HepG2 (cell line): ENCODE measurements around the gene CXCR5. TPM values are rescaled to one million over a fixed set of nuclear protein-coding genes. Genes with fewer than 3 reads are reported as not detected.

ENCODE experiments used
- ARNTL ChIP-seq: sonication (generic); formaldehyde crosslinking; IDR thresholded peaks from 2 replicates; pipeline ENCODE4 v1.4.0; 2020; ENCODE audit warnings: mild to moderate bottlenecking, missing genetic modification reagents
- GLI4 ChIP-seq: sonication (generic); formaldehyde crosslinking; IDR thresholded peaks from 2 replicates; pipeline ENCODE4 v1.5.1; 2020; ENCODE audit warnings: missing genetic modification reagents, mild to moderate bottlenecking, moderate library complexity, borderline replicate concordance
- GZF1 ChIP-seq: sonication (generic); formaldehyde crosslinking; IDR thresholded peaks from 2 replicates; pipeline ENCODE4 v1.5.1; 2020; ENCODE audit warnings: mild to moderate bottlenecking, missing genetic modification reagents
- KAT8 ChIP-seq: IDR thresholded peaks from 2 replicates; pipeline ENCODE4 v1.6.1; 2016; ENCODE audit warnings: missing genetic modification reagents, missing compliant biosample characterization
- MXI1 ChIP-seq: IDR thresholded peaks from 3 replicates; pipeline ENCODE4 v1.6.1; 2012; ENCODE audit warnings: low read depth, low read length, inconsistent platforms, borderline replicate concordance
- PAF1 ChIP-seq: IDR thresholded peaks from 2 replicates; pipeline ENCODE4 v1.6.1; 2016; ENCODE audit warnings: missing genetic modification reagents, missing compliant biosample characterization
- REPIN1 ChIP-seq: sonication (generic); formaldehyde crosslinking; IDR thresholded peaks from 2 replicates; pipeline ENCODE4 v1.8.0; 2022; ENCODE audit warnings: missing genetic modification reagents, low read depth, mild to moderate bottlenecking, borderline replicate concordance
- SCMH1 ChIP-seq: sonication (generic); formaldehyde crosslinking; IDR thresholded peaks from 2 replicates; pipeline ENCODE4 v1.9.0; 2021; ENCODE audit warnings: missing genetic modification reagents, mild to moderate bottlenecking, borderline replicate concordance
- SRSF9 ChIP-seq: fragments of 200-400 bp; formaldehyde crosslinking; IDR thresholded peaks from 2 replicates; pipeline ENCODE4 v1.6.1; 2018; ENCODE audit warnings: borderline replicate concordance, mild to moderate bottlenecking, low read depth, low read length; ENCODE audit not compliant: insufficient read depth, poor library complexity, severe bottlenecking
- TAF1 ChIP-seq: sonication (generic); formaldehyde crosslinking; IDR thresholded peaks from 2 replicates; pipeline ENCODE4 v1.4.0; 2020; ENCODE audit warnings: missing genetic modification reagents
- THYN1 ChIP-seq: sonication (generic); formaldehyde crosslinking; IDR thresholded peaks from 2 replicates; pipeline ENCODE4 v1.8.1; 2023; ENCODE audit warnings: low read depth, mild to moderate bottlenecking, moderate library complexity, missing genetic modification reagents, borderline replicate concordance
- ZBTB7A ChIP-seq: sonication (generic); formaldehyde crosslinking; IDR thresholded peaks from 2 replicates; pipeline ENCODE4 v1.8.0; 2022; ENCODE audit warnings: mild to moderate bottlenecking, missing genetic modification reagents
- ZBTB7B ChIP-seq: sonication (generic); formaldehyde crosslinking; IDR thresholded peaks from 2 replicates; pipeline ENCODE4 v1.4.0; 2020; ENCODE audit warnings: missing genetic modification reagents
- ZFP36L2 ChIP-seq: sonication (generic); formaldehyde crosslinking; IDR thresholded peaks from 2 replicates; pipeline ENCODE4 v1.4.0; 2020; ENCODE audit warnings: missing genetic modification reagents
- ZMYM2 ChIP-seq: sonication (generic); formaldehyde crosslinking; IDR thresholded peaks from 2 replicates; pipeline ENCODE4 v1.8.0; 2022; ENCODE audit warnings: mild to moderate bottlenecking, missing genetic modification reagents
- ZNF101 ChIP-seq: sonication (generic); formaldehyde crosslinking; IDR thresholded peaks from 2 replicates; pipeline ENCODE4 v1.4.0; 2020; ENCODE audit warnings: mild to moderate bottlenecking, low read depth, missing genetic modification reagents, borderline replicate concordance
- ZNF230 ChIP-seq: sonication (generic); formaldehyde crosslinking; IDR thresholded peaks from 2 replicates; pipeline ENCODE4 v1.4.0; 2020; ENCODE audit warnings: mild to moderate bottlenecking, missing genetic modification reagents
- ZNF280D ChIP-seq: sonication (generic); formaldehyde crosslinking; IDR thresholded peaks from 2 replicates; pipeline ENCODE4 v1.5.1; 2020; ENCODE audit warnings: mild to moderate bottlenecking, missing genetic modification reagents
- ZNF337 ChIP-seq: sonication (generic); formaldehyde crosslinking; IDR thresholded peaks from 2 replicates; pipeline ENCODE4 v1.5.1; 2020; ENCODE audit warnings: missing genetic modification reagents, low read depth, mild to moderate bottlenecking, borderline replicate concordance
- ZNF484 ChIP-seq: sonication (generic); formaldehyde crosslinking; IDR thresholded peaks from 2 replicates; pipeline ENCODE4 v1.5.1; 2020; ENCODE audit warnings: mild to moderate bottlenecking, low read depth, missing genetic modification reagents, borderline replicate concordance
- ZNF709 ChIP-seq: sonication (generic); formaldehyde crosslinking; IDR thresholded peaks from 2 replicates; pipeline ENCODE4 v1.5.0; 2020; ENCODE audit warnings: mild to moderate bottlenecking, missing genetic modification reagents
- polyA plus RNA-seq, 8 experiments: library from polyadenylated mRNA; depleted of rRNA in 3 of 8; stranded (reverse) in 7 of 8; unstranded in 1 of 8; fragments of >200 nt; fragmentation: Illumina TruSeq in 4 of 8; extraction: Trizol in 4 of 8; gene quantifications; 2 replicates each; pipeline versions ENCODE4 v1.2.1 to v1.2.3, GENCODE V29; 2011 to 2016; ENCODE audit warnings: low read depth in 4 of 8, missing spikeins in 1 of 8, mixed read lengths in 1 of 8; ENCODE audit not compliant: insufficient read depth in 1 of 8
- total RNA-seq, 5 experiments: library from RNA; depleted of rRNA; stranded (reverse); fragments of >200 nt; fragmentation: Illumina TruSeq; extraction: Trizol; gene quantifications; 2 replicates each; pipeline ENCODE4 v1.2.3, GENCODE V29; 2016; ENCODE audit warnings: low read depth in 1 of 5
- TF ChIP-seq, protein P1 (sequence below): sonication (generic); formaldehyde crosslinking; conservative IDR thresholded peaks from 2 replicates; pipeline ENCODE4 v1.4.0; 2020; ENCODE audit warnings: missing genetic modification reagents
- TF ChIP-seq, protein P2 (sequence below): fragments of 450-650 bp; IDR thresholded peaks from 2 replicates; pipeline ENCODE4 v1.6.1; 2016

Gene CXCR5
- total and polyA plus RNA-seq, 2 of the 13 experiments (the other 11 are each of a cell fraction or from before 2014, with no cell fraction given) = not detected

- TF ChIP-seq, protein P1, sequence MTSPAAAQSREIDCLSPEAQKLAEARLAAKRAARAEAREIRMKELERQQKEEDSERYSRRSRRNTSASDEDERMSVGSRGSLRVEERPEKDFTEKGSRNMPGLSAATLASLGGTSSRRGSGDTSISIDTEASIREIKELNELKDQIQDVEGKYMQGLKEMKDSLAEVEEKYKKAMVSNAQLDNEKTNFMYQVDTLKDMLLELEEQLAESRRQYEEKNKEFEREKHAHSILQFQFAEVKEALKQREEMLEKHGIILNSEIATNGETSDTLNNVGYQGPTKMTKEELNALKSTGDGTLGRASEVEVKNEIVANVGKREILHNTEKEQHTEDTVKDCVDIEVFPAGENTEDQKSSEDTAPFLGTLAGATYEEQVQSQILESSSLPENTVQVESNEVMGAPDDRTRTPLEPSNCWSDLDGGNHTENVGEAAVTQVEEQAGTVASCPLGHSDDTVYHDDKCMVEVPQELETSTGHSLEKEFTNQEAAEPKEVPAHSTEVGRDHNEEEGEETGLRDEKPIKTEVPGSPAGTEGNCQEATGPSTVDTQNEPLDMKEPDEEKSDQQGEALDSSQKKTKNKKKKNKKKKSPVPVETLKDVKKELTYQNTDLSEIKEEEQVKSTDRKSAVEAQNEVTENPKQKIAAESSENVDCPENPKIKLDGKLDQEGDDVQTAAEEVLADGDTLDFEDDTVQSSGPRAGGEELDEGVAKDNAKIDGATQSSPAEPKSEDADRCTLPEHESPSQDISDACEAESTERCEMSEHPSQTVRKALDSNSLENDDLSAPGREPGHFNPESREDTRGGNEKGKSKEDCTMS (CRISPR knock-in tag) = no peak
- TF ChIP-seq PAF1 (CRISPR knock-in tag) (no peak), SRSF9 (no peak), SCMH1 (CRISPR knock-in tag) (no peak), ZBTB7A (peak; percentile 71; the same call in 1 of the 2 replicates), ZNF230 (CRISPR knock-in tag) (no peak), REPIN1 (CRISPR knock-in tag) (no peak), KAT8 (CRISPR knock-in tag) (0 out of 2 replicates have a peak, but pooled peaks have one; percentile 21), ZFP36L2 (CRISPR knock-in tag) (no peak), ZNF101 (CRISPR knock-in tag) (no peak), ZMYM2 (CRISPR knock-in tag) (no peak), ARNTL (CRISPR knock-in tag) (no peak), GZF1 (no peak), ZNF484 (CRISPR knock-in tag) (no peak), GLI4 (CRISPR knock-in tag) (no peak), ZBTB7B (CRISPR knock-in tag) (no peak; the same call in 1 of the 2 replicates), ZNF337 (CRISPR knock-in tag) (no peak), ZNF280D (CRISPR knock-in tag) (no peak), ZNF709 (CRISPR knock-in tag) (no peak), MXI1 (no peak; the same call in 2 of the 3 replicates), TAF1 (CRISPR knock-in tag) (peak; percentile 57; the same call in 1 of the 2 replicates), THYN1 (no peak)
- TF ChIP-seq, protein P2, sequence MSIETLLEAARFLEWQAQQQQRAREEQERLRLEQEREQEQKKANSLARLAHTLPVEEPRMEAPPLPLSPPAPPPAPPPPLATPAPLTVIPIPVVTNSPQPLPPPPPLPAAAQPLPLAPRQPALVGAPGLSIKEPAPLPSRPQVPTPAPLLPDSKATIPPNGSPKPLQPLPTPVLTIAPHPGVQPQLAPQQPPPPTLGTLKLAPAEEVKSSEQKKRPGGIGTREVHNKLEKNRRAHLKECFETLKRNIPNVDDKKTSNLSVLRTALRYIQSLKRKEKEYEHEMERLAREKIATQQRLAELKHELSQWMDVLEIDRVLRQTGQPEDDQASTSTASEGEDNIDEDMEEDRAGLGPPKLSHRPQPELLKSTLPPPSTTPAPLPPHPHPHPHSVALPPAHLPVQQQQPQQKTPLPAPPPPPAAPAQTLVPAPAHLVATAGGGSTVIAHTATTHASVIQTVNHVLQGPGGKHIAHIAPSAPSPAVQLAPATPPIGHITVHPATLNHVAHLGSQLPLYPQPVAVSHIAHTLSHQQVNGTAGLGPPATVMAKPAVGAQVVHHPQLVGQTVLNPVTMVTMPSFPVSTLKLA = no peak
Observed at GRCh38 chr11:118911880-118912741, 28.4 kb downstream of the CXCR5 start (continued).
